HG03025 (cell line): Measurements from ENCODE around the gene ASPHD2.

ENCODE experiments used
- ATAC-seq: cut with Tn5 transposase; IDR thresholded peaks from one replicate; pipeline ENCODE4 v1.9.1; 2021; ENCODE audit warnings: mild to moderate bottlenecking, moderate library complexity; ENCODE audit not compliant: unreplicated experiment, low FRiP score

The ASPHD2 gene

GRCh38 chr22:26494506-26494905 lies 65.4 kb downstream of the ASPHD2 start:
- ATAC-seq, result no peak
